Measurements from ENCODE around the gene OR51S1. TPM values are rescaled to one million over a fixed set of nuclear protein-coding genes. Genes with fewer than 3 reads are reported as not detected.

OR51S1 gene
- total and polyA plus RNA-seq, 2 donors (not counting 3 experiments of a cell fraction or from before 2014, with no cell fraction given) = not detected

DNA sequence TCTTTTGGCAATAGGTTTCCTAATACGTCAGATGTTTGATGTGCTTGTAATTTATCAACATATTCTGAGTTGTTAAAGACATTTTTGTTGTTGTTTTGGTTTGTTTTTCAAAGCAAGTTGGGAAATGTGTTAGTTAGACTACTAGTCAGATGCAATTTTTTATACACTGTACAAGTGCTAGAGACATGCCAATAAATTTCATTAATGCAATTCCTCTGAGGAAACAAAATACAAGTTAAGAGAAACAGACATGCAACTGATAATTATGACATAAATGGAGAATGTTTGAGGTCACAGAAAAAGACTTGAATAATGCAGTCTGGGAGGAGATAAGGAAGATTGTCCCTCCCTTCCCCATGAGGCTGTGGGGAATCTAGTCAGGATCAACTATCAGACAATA lies 38.6 kb upstream of the OR51S1 start:
- TF ChIP-seq, protein P1, sequence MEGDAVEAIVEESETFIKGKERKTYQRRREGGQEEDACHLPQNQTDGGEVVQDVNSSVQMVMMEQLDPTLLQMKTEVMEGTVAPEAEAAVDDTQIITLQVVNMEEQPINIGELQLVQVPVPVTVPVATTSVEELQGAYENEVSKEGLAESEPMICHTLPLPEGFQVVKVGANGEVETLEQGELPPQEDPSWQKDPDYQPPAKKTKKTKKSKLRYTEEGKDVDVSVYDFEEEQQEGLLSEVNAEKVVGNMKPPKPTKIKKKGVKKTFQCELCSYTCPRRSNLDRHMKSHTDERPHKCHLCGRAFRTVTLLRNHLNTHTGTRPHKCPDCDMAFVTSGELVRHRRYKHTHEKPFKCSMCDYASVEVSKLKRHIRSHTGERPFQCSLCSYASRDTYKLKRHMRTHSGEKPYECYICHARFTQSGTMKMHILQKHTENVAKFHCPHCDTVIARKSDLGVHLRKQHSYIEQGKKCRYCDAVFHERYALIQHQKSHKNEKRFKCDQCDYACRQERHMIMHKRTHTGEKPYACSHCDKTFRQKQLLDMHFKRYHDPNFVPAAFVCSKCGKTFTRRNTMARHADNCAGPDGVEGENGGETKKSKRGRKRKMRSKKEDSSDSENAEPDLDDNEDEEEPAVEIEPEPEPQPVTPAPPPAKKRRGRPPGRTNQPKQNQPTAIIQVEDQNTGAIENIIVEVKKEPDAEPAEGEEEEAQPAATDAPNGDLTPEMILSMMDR (IDR thresholded peaks at IDR 0.05; ENCODE audit: extremely low read depth in 1 of 2, insufficient read depth in 1 of 2, low read depth in 1 of 2, low read length in 2 of 2) = no peak
- TF ChIP-seq FOS (IDR thresholded peaks at IDR 0.05; ENCODE audit: borderline replicate concordance, insufficient read depth, low read length) (no peak), POLR2AphosphoS5 (IDR thresholded peaks at IDR 0.05; ENCODE audit: insufficient read depth, low read depth, low read length) (no peak), MYC (IDR thresholded peaks at IDR 0.05; ENCODE audit: low read depth, low read length) (no peak), JUN (IDR thresholded peaks at IDR 0.05; ENCODE audit: borderline replicate concordance, insufficient read depth, insufficient read length, low read depth) (no peak)
- Histone ChIP-seq H3K4me3 (replicated peaks in 1 of 3; ENCODE audit: insufficient read depth in 1 of 3, low read depth in 1 of 3, low read length in 3 of 3) (no peak overlapping the region), H3K4me1 (ENCODE audit: control insufficient read depth, extremely low read depth, insufficient read depth, low read length) (no peaks in the 10 kb centered on the region), H3K27me3 (ENCODE audit: control insufficient read depth in 2 of 2, insufficient read depth in 2 of 2, low read length in 2 of 2) (no peaks in the 10 kb centered on the region), H3K27ac (ENCODE audit: insufficient read depth, low read depth, low read length) (no peak overlapping the region), H3K9me1 (replicated peaks; ENCODE audit: control insufficient read depth, extremely low read depth, insufficient read depth, low read length) (no peaks in the 10 kb centered on the region), H3K9ac (replicated peaks; ENCODE audit: extremely low read depth, insufficient read depth, low read length) (no peak overlapping the region), H4K20me1 (replicated peaks; ENCODE audit: control insufficient read depth, extremely low read depth, insufficient read depth, low read length) (no peaks in the 10 kb centered on the region), H3K9me3 (replicated peaks; ENCODE audit: control insufficient read depth, insufficient read depth, low read length) (no peaks in the 10 kb centered on the region), H3K36me3 (ENCODE audit: control insufficient read depth in 2 of 2, extremely low read depth in 1 of 2, insufficient read depth in 2 of 2, low read length in 2 of 2) (no peaks in the 10 kb centered on the region), H3K79me2 (ENCODE audit: control insufficient read depth, insufficient read depth, low read length) (no peaks in the 10 kb centered on the region), H2AFZ (ENCODE audit: low read depth, low read length) (no peak overlapping the region), H3K4me2 (ENCODE audit: insufficient read depth, low read length) (no peak overlapping the region)
- POLR2A ChIA-PET = no interaction called here
- dilution Hi-C loops (cut with MboI; ENCODE audit: extremely low pct_ligation_motif_present, low sequenced_read_pairs) (no loop called here), intact Hi-C loops (cut with micrococcal nuclease) (no loop called here)
- CTCF ChIA-PET = no interaction called here
- no peak for FAIRE-seq
- DNase-seq (ENCODE audit: low read depth, low spot score) = no peak
- no TSS peak for BruUV-seq (replicated peaks)

DNA sequence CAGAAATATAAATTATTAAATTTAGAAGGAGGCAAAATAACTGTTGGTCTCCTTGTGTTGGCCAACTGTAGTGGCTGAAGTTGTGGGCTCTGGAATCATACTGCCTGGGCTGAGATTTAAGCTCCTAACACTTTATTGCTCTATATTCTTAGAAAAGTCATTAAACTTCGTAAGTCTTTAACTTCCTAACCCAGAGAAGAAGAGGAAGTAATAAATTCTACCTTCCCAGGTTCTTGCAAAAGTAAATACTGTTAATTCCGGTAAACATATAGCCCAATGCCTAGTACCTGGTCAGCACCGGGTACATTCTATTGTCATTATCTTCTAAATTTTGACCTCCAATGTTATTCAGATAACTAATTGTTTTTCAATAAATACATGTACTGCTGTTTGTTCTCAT lies 37.2 kb upstream of the OR51S1 start:
- Histone ChIP-seq H3K27me3 (ENCODE audit: control insufficient read depth in 2 of 2, insufficient read depth in 2 of 2, low read length in 2 of 2) (no peaks in the 10 kb centered on the region), H3K36me3 (ENCODE audit: control insufficient read depth in 2 of 2, extremely low read depth in 1 of 2, insufficient read depth in 2 of 2, low read length in 2 of 2) (no peaks in the 10 kb centered on the region), H3K9me3 (replicated peaks; ENCODE audit: control insufficient read depth, insufficient read depth, low read length) (no peaks in the 10 kb centered on the region), H3K9ac (replicated peaks; ENCODE audit: extremely low read depth, insufficient read depth, low read length) (no peak overlapping the region), H3K27ac (ENCODE audit: insufficient read depth, low read depth, low read length) (no peak overlapping the region), H3K4me3 (replicated peaks in 1 of 3; ENCODE audit: insufficient read depth in 1 of 3, low read depth in 1 of 3, low read length in 3 of 3) (no peak overlapping the region), H4K20me1 (replicated peaks; ENCODE audit: control insufficient read depth, extremely low read depth, insufficient read depth, low read length) (no peaks in the 10 kb centered on the region), H3K9me1 (replicated peaks; ENCODE audit: control insufficient read depth, extremely low read depth, insufficient read depth, low read length) (no peaks in the 10 kb centered on the region), H3K79me2 (ENCODE audit: control insufficient read depth, insufficient read depth, low read length) (no peaks in the 10 kb centered on the region), H2AFZ (ENCODE audit: low read depth, low read length) (no peak overlapping the region), H3K4me2 (ENCODE audit: insufficient read depth, low read length) (no peak overlapping the region), H3K4me1 (ENCODE audit: control insufficient read depth, extremely low read depth, insufficient read depth, low read length) (no peaks in the 10 kb centered on the region)
- intact Hi-C loops (cut with micrococcal nuclease) = no loop called here
- ChIA-PET POLR2A (no interaction called here), CTCF (no interaction called here)
- DNase-seq (ENCODE audit: low read depth, low spot score) (no peak), FAIRE-seq (no peak)
- dilution Hi-C loops (cut with MboI; ENCODE audit: extremely low pct_ligation_motif_present, low sequenced_read_pairs) = no loop called here
- no peak for TF ChIP-seq POLR2A (IDR thresholded peaks at IDR 0.05; ENCODE audit: low read depth, low read length)
- TF ChIP-seq, protein P1 (IDR thresholded peaks at IDR 0.05; ENCODE audit: extremely low read depth in 1 of 2, insufficient read depth in 1 of 2, low read depth in 1 of 2, low read length in 2 of 2) = no peak
- TF ChIP-seq, protein P2, sequence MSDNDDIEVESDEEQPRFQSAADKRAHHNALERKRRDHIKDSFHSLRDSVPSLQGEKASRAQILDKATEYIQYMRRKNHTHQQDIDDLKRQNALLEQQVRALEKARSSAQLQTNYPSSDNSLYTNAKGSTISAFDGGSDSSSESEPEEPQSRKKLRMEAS (IDR thresholded peaks at IDR 0.05; ENCODE audit: insufficient read depth, insufficient read length) = no peak
- BruUV-seq (replicated peaks) = no TSS peak

Data from endothelial cell of umbilical vein (primary cell).